LNCAP (cell line): ENCODE measurements around the gene CDK17.

ENCODE experiments used
- CTCF ChIP-seq: fragments of 450-650 bp; IDR thresholded peaks from 2 replicates; pipeline ENCODE4 v1.5.1; 2017; ENCODE audit warnings: mild to moderate bottlenecking

The CDK17 gene

DNA sequence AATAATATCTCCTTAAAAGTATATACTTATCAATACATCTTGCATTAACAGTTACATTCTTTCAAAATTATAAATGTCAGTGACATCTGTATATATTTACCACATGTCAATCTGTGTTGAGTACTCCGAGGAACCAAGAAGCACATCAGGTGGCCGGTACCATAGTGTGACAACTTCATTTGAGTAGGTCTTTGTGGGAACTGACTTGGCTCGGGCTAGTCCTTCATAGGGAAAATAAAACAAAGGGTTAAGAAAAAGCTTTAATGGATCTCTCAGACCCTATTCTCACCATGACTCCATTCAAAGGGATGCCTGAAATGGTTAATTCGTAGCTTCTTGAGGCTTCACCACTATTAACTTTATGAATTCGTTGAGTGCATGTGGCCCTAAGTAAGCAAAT is 111.2 kb downstream of the CDK17 start:
- no peak for TF ChIP-seq CTCF

GRCh38 chr12:96285158-96285557 is 115.1 kb downstream of the CDK17 start:
- TF ChIP-seq CTCF = no peak

GRCh38 chr12:96274331-96274730 is 125.9 kb downstream of the CDK17 start:
- no peak for TF ChIP-seq CTCF

DNA sequence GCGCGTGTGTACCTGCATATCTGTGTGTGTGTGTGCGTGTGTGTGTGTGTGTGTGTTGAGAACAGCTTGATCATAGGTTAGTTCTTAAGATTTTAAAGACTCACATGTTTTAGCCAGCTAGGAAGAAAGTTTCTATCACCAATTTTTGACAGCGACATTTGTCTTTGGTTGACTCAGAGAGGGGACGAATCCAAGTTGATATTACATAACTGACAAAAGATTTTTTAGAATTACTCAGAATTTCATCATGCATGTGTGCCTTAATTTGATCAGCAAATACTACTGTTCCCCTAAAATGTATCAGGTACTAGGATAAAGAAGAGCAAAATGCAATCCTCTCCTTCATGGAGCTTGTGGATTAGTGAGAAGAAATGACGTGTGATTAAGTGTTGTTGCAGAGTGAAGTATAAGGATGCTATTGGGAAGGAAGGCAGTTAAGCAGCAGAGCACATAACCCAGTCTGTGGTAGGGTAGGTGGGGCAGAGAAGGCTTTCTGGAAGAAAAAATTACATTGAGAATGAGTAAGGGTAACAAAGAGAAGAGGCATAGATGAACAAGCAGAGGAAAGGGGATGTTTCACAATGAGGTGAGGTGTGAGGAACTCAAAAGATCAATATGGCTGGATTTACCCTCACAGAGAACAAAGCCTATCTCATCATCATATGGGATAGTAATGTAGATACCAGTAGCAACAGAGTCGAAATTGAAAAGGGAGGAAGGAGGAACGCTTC is 128.6 kb downstream of the CDK17 start:
- no peak for TF ChIP-seq CTCF

DNA sequence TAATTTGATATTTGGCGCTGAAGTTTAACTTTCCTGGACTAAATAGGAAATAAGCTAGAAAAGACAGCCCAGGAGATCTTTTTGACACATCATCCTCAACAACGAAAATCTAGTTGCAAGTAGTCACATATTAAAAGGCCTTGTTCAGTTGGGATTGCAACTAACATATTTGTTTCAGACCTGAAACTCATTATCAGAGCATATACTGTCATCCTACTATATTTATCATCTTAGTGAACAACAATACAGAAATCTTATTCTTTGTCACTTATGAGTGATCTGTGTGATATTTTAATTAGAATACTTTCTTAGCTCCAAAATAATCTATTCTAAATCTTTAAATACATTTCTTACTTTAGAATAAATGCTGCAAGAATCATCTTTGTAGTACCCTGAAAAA is 134.0 kb downstream of the CDK17 start:
- TF ChIP-seq CTCF = no peak

DNA sequence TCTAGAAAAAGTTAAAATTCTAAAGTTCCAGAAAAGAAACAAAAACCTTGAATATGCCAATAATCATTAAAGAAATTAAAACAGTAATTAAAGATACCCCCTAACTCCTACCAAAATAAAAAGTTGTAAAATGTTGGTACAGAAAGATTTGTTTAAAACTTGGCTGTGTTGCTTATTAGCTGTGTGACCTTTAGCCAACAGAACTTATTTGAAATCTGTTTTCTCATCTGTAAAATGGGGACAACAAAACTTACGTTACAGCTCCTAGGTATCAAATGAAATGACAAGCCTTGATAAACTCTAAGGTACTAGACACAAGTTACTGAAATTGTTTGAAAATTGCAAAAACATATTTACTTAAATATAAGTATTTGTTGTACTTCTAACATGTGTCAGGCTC is 134.4 kb downstream of the CDK17 start:
- TF ChIP-seq CTCF = no peak

DNA sequence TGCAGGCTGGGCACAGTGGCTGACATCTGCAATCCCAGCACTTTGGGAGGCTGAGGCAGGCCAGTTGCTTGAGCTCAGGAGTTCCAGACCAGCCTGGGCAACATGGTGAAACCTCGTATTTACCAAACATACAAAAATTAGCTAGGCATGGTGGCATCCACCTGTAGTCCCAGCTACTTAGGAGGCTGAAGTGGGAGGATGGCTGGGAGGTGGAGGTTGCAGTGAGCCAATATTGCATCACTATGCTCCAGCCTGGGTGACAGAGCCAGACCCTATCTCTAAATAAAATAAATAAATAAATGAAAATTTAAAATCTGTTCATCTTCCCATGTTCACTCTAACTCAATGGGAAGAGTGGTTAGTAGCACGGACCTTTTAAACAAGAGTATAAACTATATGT is 134.8 kb downstream of the CDK17 start:
- no peak for TF ChIP-seq CTCF

DNA sequence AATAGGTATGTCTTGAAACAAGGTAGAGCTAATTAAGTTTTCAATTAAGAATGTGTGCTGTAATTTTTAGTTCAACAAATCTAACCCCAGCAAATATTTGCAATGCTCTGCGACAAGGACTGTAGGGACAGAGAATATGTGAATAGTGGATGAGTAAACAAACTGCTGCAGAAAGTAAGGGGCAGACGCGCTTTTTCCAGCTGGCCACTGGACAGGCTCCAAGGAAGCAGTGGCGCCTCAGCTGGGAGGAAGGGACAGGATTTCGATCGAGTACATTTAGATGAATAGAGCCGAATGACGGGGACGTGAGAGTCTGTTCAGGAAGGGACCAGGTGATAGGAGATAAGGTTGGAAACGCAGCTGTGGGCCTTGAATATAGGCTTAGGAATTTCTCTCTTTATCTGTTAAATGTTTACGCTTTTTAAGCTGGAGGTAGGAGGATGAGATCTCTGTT is 136.8 kb downstream of the CDK17 start:
- no peak; the same call in 1 of the 2 replicates for TF ChIP-seq CTCF
